ENCODE results near the gene LEMD1. TPM values are rescaled to one million over a fixed set of nuclear protein-coding genes. Genes with fewer than 3 reads are reported as not detected.
A peak's percentile ranks its signal among the peaks of the same experiment; 100 is the strongest.
"Not testable (repeated sequence)": the region's sequence is repeated elsewhere in the genome, so short reads cannot be mapped to it uniquely, and the experiment has no call there.

Gene LEMD1
- total and polyA plus RNA-seq, 3 experiments from 2014 or later: 0.55 TPM; not detected in 2

- Mint-ChIP-seq H3K9me3 (no peaks in the 10 kb centered on the region), H3K4me3 (no peak overlapping the region), H3K36me3 (peaks cover 0 to 2% (median 0%) of the 10 kb centered on the region in 3 donors), H3K4me1 (no peaks in the 10 kb centered on the region), H3K27ac (no peak overlapping the region), H3K27me3 (peaks cover 4 to 22% of the 10 kb centered on the region in 2 donors)
- Histone ChIP-seq H3K4me3 (ENCODE audit: low read length) (no peak overlapping the region), H3K36me3 (ENCODE audit: insufficient read depth, low read length) (no peaks in the 10 kb centered on the region), H3K27me3 (ENCODE audit: insufficient read depth, low read length, poor library complexity, severe bottlenecking) (no peaks in the 10 kb centered on the region), H3K27ac (ENCODE audit: low read depth, low read length) (no peak overlapping the region), H3K9me3 (ENCODE audit: low read length) (no peaks in the 10 kb centered on the region), H3K4me1 (ENCODE audit: insufficient read depth, low read length) (no peaks in the 10 kb centered on the region)
- ChIA-PET CTCF (interaction anchor here (1.0 to 1.3 kb wide), 3 partner anchors 11 to 65 kb away, joined by 3 to 6 read pairs (median 4); no protein-coding TSS in a partner anchor), POLR2A (no interaction called here)
- DNase-seq: no peak
Observed at GRCh38 chr1:205420938-205421337, 918 bp downstream of the LEMD1 start.

GRCh38 chr1:205417870-205418635 is 3.8 kb downstream of the LEMD1 start:
- Histone ChIP-seq H3K27ac (ENCODE audit: low read depth, low read length) (no peak overlapping the region), H3K4me1 (ENCODE audit: insufficient read depth, low read length) (no peaks in the 10 kb centered on the region), H3K4me3 (ENCODE audit: low read length) (no peak overlapping the region), H3K36me3 (ENCODE audit: insufficient read depth, low read length) (no peaks in the 10 kb centered on the region), H3K27me3 (ENCODE audit: insufficient read depth, low read length, poor library complexity, severe bottlenecking) (no peaks in the 10 kb centered on the region), H3K9me3 (ENCODE audit: low read length) (no peaks in the 10 kb centered on the region)
- CTCF ChIA-PET: interaction anchor here (1.3 to 4.2 kb wide), 2 partner anchors 13 to 21 kb away, joined by 3 to 19 read pairs; no protein-coding TSS in a partner anchor
- no peaks in the 10 kb centered on the region for H3K4me1 Mint-ChIP-seq
- H3K27ac Mint-ChIP-seq: no peak overlapping the region
- H3K27me3 Mint-ChIP-seq: peaks cover 3 to 15% of the 10 kb centered on the region in 2 donors
- peaks cover 0 to 3% (median 2%) of the 10 kb centered on the region in 3 donors for H3K36me3 Mint-ChIP-seq
- H3K9me3 Mint-ChIP-seq: no peaks in the 10 kb centered on the region
- no peak for DNase-seq
- POLR2A ChIA-PET: no interaction called here
- H3K4me3 Mint-ChIP-seq: no peak overlapping the region

- Mint-ChIP-seq H3K36me3 (peaks cover 0 to 3% (median 0%) of the 10 kb centered on the region in 3 donors), H3K9me3 (no peaks in the 10 kb centered on the region), H3K4me1 (no peaks in the 10 kb centered on the region), H3K4me3 (no peak overlapping the region), H3K27ac (peak overlapping the region in 1 of 8 donors; percentile 21), H3K27me3 (peaks cover 3 to 10% of the 10 kb centered on the region in 2 donors)
- ChIA-PET POLR2A (no interaction called here), CTCF (interaction anchor here (2.8 to 4.2 kb wide), 2 partner anchors 14 to 69 kb away, joined by 14 to 19 read pairs; no protein-coding TSS in a partner anchor)
- no peaks in the 10 kb centered on the region for H3K36me3 ChIP-seq (ENCODE audit: insufficient read depth, low read length)
- DNase-seq: no peak
- H3K4me1 ChIP-seq (ENCODE audit: insufficient read depth, low read length): no peaks in the 10 kb centered on the region
- H3K27ac ChIP-seq (ENCODE audit: low read depth, low read length): no peak overlapping the region
- H3K9me3 ChIP-seq (ENCODE audit: low read length): no peaks in the 10 kb centered on the region
- H3K4me3 ChIP-seq (ENCODE audit: low read length): no peak overlapping the region
- no peaks in the 10 kb centered on the region for H3K27me3 ChIP-seq (ENCODE audit: insufficient read depth, low read length, poor library complexity, severe bottlenecking)
Observed at GRCh38 chr1:205416322-205416721, 5.5 kb downstream of the LEMD1 start.

DNA sequence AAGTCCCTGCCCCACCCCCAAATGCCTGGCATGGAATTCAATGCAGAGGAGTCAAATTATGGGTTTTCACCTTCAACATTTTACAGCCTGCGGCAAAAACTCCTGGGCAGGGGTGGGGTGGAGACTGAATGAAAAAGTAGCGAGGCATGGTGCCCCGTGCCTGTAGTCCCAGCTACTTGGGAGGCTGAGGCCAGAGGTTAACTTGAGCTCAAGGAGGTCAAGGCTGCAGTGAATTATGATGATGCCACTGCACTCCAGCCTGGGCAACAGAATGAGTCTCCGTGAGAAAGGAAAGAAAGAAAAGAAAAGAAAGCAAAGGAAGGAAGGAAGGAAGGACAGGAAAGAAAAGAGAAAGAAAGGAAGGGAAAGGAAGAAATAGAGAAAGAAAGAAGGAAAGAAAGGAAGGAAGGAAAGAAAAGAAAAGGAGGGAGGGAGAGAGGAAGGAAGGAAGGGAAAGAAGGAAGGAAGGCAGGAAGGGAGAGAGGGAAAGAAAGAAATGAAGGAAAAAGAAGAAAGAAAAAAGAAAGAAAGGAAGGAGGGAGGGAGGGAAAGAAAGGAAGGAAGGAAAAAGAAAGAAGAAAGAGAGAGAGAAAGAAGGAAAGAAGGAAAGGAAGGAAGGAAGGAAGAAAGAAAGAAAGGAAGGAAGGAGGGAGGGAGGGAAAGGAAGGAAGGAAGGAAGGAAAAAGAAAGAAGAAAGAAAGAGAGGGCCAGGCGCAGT is 11.1 kb downstream of the LEMD1 start:
- H3K36me3 Mint-ChIP-seq: peaks cover 0 to 7% (median 3%) of the 10 kb centered on the region in 3 donors
- H3K27me3 ChIP-seq (ENCODE audit: insufficient read depth, low read length, poor library complexity, severe bottlenecking): no peaks in the 10 kb centered on the region
- no peak overlapping the region for H3K27ac ChIP-seq (ENCODE audit: low read depth, low read length)
- no peak for DNase-seq
- H3K27ac Mint-ChIP-seq: no peak overlapping the region
- peaks cover 13 to 18% (median 13%) of the 10 kb centered on the region in 3 donors for H3K4me1 Mint-ChIP-seq
- H3K4me3 ChIP-seq (ENCODE audit: low read length): no peak overlapping the region
- ChIA-PET POLR2A (no interaction called here), CTCF (interaction anchor here (0.9 to 2.7 kb wide), 4 partner anchors 9 to 74 kb away, joined by 3 to 7 read pairs (median 4); no protein-coding TSS in a partner anchor)
- H3K4me3 Mint-ChIP-seq: no peak overlapping the region
- H3K9me3 ChIP-seq (ENCODE audit: low read length): no peaks in the 10 kb centered on the region
- peaks cover 7% of the 10 kb centered on the region for H3K4me1 ChIP-seq (ENCODE audit: insufficient read depth, low read length)
- no peaks in the 10 kb centered on the region for H3K36me3 ChIP-seq (ENCODE audit: insufficient read depth, low read length)
- peaks cover 4 to 7% of the 10 kb centered on the region in 2 donors for H3K27me3 Mint-ChIP-seq
- H3K9me3 Mint-ChIP-seq: peaks cover 0 to 3% (median 0%) of the 10 kb centered on the region in 5 donors

DNA sequence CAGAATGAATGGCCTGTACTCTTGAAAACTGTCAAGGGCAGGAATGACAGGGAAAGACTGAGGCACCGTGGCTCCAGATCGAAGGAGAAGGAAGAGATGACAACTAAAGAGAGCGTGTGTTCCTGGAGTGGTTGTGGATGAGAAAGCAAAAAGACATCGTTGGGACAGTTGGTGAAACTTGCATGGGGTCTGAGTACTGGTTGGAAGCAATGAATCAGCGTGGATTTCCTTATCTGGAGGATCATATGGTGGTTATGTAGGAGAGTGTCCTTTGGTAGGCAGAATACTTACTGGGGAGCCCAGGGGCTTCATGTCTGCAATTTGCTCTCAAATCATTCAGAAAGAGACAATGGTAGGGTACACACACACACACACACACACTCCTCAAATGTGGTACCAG is 13.9 kb downstream of the LEMD1 start:
- Mint-ChIP-seq H3K4me1 (peaks cover 13 to 18% (median 13%) of the 10 kb centered on the region in 3 donors), H3K27ac (peak overlapping the region in 1 of 8 donors; percentile 10)
- CTCF ChIA-PET: interaction anchor here (2.3 kb wide), 1 partner anchor 23 kb away, joined by 5 read pairs; no protein-coding TSS in a partner anchor

DNA sequence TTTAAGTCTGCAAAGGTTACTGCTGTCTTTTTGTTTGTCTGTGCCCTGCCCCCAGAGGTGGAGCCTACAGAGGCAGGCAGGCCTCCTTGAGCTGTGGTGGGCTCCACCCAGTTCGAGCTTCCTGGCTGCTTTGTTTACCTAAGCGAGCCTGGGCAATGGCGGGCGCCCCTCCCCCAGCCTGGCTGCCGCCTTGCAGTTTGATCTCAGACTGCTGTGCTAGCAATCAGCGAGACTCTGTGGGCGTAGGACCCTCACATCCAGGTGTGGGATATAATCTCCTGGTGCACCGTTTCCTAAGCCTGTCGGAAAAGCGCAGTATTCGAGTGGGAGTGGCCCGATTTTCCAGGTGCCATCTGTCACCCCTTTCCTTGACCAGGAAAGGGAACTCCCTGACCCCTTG is 15.6 kb downstream of the LEMD1 start:
- Mint-ChIP-seq H3K27ac (peak overlapping the region in 2 of 8 donors; percentile 17 to 21), H3K4me1 (peaks cover 13 to 18% (median 13%) of the 10 kb centered on the region in 3 donors), H3K4me3 (peak overlapping the region in 4 of 7 donors; percentile 25 to 41 (median 34))
- H3K4me3 ChIP-seq (ENCODE audit: low read length); H3K36me3 Mint-ChIP-seq; H3K27ac ChIP-seq (ENCODE audit: low read depth, low read length); H3K27me3 Mint-ChIP-seq; H3K9me3 ChIP-seq (ENCODE audit: low read length); H3K9me3 Mint-ChIP-seq; H3K36me3 ChIP-seq (ENCODE audit: insufficient read depth, low read length); H3K4me1 ChIP-seq (ENCODE audit: insufficient read depth, low read length); POLR2A ChIA-PET; H3K27me3 ChIP-seq (ENCODE audit: insufficient read depth, low read length, poor library complexity, severe bottlenecking): not testable (repeated sequence)
- CTCF ChIA-PET: interaction anchor here (0.9 kb wide), 1 partner anchor 79 kb away, joined by 3 read pairs; no protein-coding TSS in a partner anchor
- peak in 2 of 5 donors; percentile 15 to 16 for DNase-seq

More for the DNA sequence above, 13.9 kb downstream of the LEMD1 start:
- Histone ChIP-seq H3K4me1 (ENCODE audit: insufficient read depth, low read length) (peaks cover 7% of the 10 kb centered on the region), H3K36me3 (ENCODE audit: insufficient read depth, low read length) (no peaks in the 10 kb centered on the region), H3K4me3 (ENCODE audit: low read length) (no peak overlapping the region), H3K9me3 (ENCODE audit: low read length) (no peaks in the 10 kb centered on the region), H3K27ac (ENCODE audit: low read depth, low read length) (no peak overlapping the region), H3K27me3 (ENCODE audit: insufficient read depth, low read length, poor library complexity, severe bottlenecking) (no peaks in the 10 kb centered on the region)
- peaks cover 0 to 4% (median 3%) of the 10 kb centered on the region in 3 donors for H3K36me3 Mint-ChIP-seq
- POLR2A ChIA-PET: no interaction called here
- peaks cover 0 to 4% (median 2%) of the 10 kb centered on the region in 5 donors for H3K9me3 Mint-ChIP-seq
- no peak for DNase-seq
- no peak overlapping the region for H3K4me3 Mint-ChIP-seq
- peaks cover 2 to 3% of the 10 kb centered on the region in 2 donors for H3K27me3 Mint-ChIP-seq

- H3K36me3 Mint-ChIP-seq; POLR2A ChIA-PET; H3K4me1 ChIP-seq (ENCODE audit: insufficient read depth, low read length); H3K27me3 Mint-ChIP-seq; H3K27me3 ChIP-seq (ENCODE audit: insufficient read depth, low read length, poor library complexity, severe bottlenecking); H3K4me3 Mint-ChIP-seq; H3K36me3 ChIP-seq (ENCODE audit: insufficient read depth, low read length); H3K27ac Mint-ChIP-seq; CTCF ChIA-PET; H3K9me3 Mint-ChIP-seq; H3K4me3 ChIP-seq (ENCODE audit: low read length); DNase-seq; H3K9me3 ChIP-seq (ENCODE audit: low read length); H3K27ac ChIP-seq (ENCODE audit: low read depth, low read length): not testable (repeated sequence)
- H3K4me1 Mint-ChIP-seq: peaks cover 13 to 18% (median 13%) of the 10 kb centered on the region in 3 donors
Observed at GRCh38 chr1:205404484-205404883, 17.4 kb downstream of the LEMD1 start.
